Stimulated activated CD8-positive, alpha-beta memory T cell treated with anti-CD3 and anti-CD28 coated beads, Interleukin-15, amount 100 ng/mL, for 48 hours (primary cell): ENCODE results near the gene SYT13.

Source experiments
- DNase-seq, 2 donors: peaks; one replicate each; pipeline ENCODE4 v3.0.0-alpha.2; 2020; ENCODE audit warnings: low read depth in 2 of 2

Gene SYT13

GRCh38 chr11:45305874-45306623 lies 19.9 kb upstream of the SYT13 start:
- DNase-seq = no peak

GRCh38 chr11:45304992-45305335 lies 18.8 kb upstream of the SYT13 start:
- DNase-seq = no peak

GRCh38 chr11:45304111-45304991 lies 18.2 kb upstream of the SYT13 start:
- no peak for DNase-seq

GRCh38 chr11:45303316-45303715 lies 17.2 kb upstream of the SYT13 start:
- no peak for DNase-seq

- no peak for DNase-seq
Measured at GRCh38 chr11:45301537-45302246, 15.6 kb upstream of the SYT13 start.

GRCh38 chr11:45300715-45301114 lies 14.6 kb upstream of the SYT13 start:
- no peak for DNase-seq

GRCh38 chr11:45298718-45299117 lies 12.6 kb upstream of the SYT13 start:
- DNase-seq = no peak

GRCh38 chr11:45296075-45296474 lies 9.9 kb upstream of the SYT13 start:
- DNase-seq = no peak

- DNase-seq = no peak
Measured at GRCh38 chr11:45294499-45294898, 8.4 kb upstream of the SYT13 start.

- peak; percentile 27 to 52 for DNase-seq
Measured at GRCh38 chr11:45293566-45294192, 7.5 kb upstream of the SYT13 start.

GRCh38 chr11:45290586-45290985 lies 4.4 kb upstream of the SYT13 start:
- DNase-seq = no peak

- DNase-seq = no peak
Measured at GRCh38 chr11:45289369-45289768, 3.2 kb upstream of the SYT13 start.

- DNase-seq = no peak
Measured at GRCh38 chr11:45288339-45288738, 2.2 kb upstream of the SYT13 start.

GRCh38 chr11:45287316-45287903 lies 1.3 kb upstream of the SYT13 start:
- no peak for DNase-seq

GRCh38 chr11:45285250-45285828 lies 802 bp downstream of the SYT13 start:
- no peak for DNase-seq

- no peak for DNase-seq
Measured at GRCh38 chr11:45282081-45282480, 4.1 kb downstream of the SYT13 start.

- no peak for DNase-seq
Measured at GRCh38 chr11:45280449-45280848, 5.7 kb downstream of the SYT13 start.

GRCh38 chr11:45279645-45280044 lies 6.5 kb downstream of the SYT13 start:
- DNase-seq = no peak

GRCh38 chr11:45278714-45279113 lies 7.4 kb downstream of the SYT13 start:
- DNase-seq = no peak

- DNase-seq = no peak
Measured at GRCh38 chr11:45275828-45276227, 10.3 kb downstream of the SYT13 start.

GRCh38 chr11:45274206-45274605 lies 11.9 kb downstream of the SYT13 start:
- no peak for DNase-seq
